Erythroblast (primary cell): ENCODE results near the gene MDC1.

Experiments used
- DNase-seq, 2 experiments: peaks; one replicate each; lab custom pipeline; 2025; lab: John Stamatoyannopoulos, UW
- GATA1 ChIP-seq: IDR thresholded peaks from 2 replicates; pipeline ENCODE4 v1.6.1; 2011; ENCODE audit warnings: low read depth, mild to moderate bottlenecking, control low read depth, low read length, moderate library complexity
- POLR2A ChIP-seq: IDR thresholded peaks from 2 replicates; pipeline ENCODE4 v1.6.1; 2011; ENCODE audit warnings: mild to moderate bottlenecking, low read length

Gene MDC1

GRCh38 chr6:30686908-30687658, 30.0 kb downstream of the MDC1 start:
- TF ChIP-seq GATA1 (no peak), POLR2A (peak; percentile 33)
- DNase-seq = peak; percentile 51 to 81

- no peak for TF ChIP-seq GATA1
- TF ChIP-seq POLR2A = no peak
- DNase-seq = peak in 1 of 2 experiments; percentile 59
These were observed 30.8 kb downstream of the MDC1 start, which contains the start of gene PPP1R18 for GRCh38 chr6:30686009-30686907. PPP1R18 (minus strand) TSS chr6:30686645; CDS start chr6:30686018, 627 bp downstream.

- no peak for DNase-seq
- TF ChIP-seq POLR2A (no peak), GATA1 (no peak)
These were observed 31.7 kb downstream of the MDC1 start for GRCh38 chr6:30685157-30686008.

- TF ChIP-seq GATA1 (no peak), POLR2A (no peak)
- DNase-seq = no peak
These were observed 32.5 kb downstream of the MDC1 start for GRCh38 chr6:30684386-30685156.

- no peak for DNase-seq
- no peak for TF ChIP-seq POLR2A
- no peak for TF ChIP-seq GATA1
These were observed 33.1 kb downstream of the MDC1 start for GRCh38 chr6:30683980-30684338.

GRCh38 chr6:30683183-30683979, 33.7 kb downstream of the MDC1 start:
- DNase-seq = no peak
- no peak for TF ChIP-seq GATA1

- peak in 1 of 2 experiments; percentile 30 for DNase-seq
- TF ChIP-seq GATA1 (no peak), POLR2A (peak; percentile 26)
These were observed 34.7 kb downstream of the MDC1 start for GRCh38 chr6:30682143-30683117.

GRCh38 chr6:30681766-30682142, 35.3 kb downstream of the MDC1 start:
- TF ChIP-seq GATA1 (no peak), POLR2A (no peak)
- no peak for DNase-seq

- TF ChIP-seq GATA1 (no peak), POLR2A (no peak)
- no peak for DNase-seq
These were observed 37.1 kb downstream of the MDC1 start for GRCh38 chr6:30679765-30680535.

GRCh38 chr6:30678964-30679726, 37.9 kb downstream of the MDC1 start:
- no peak for TF ChIP-seq GATA1
- no peak for TF ChIP-seq POLR2A
- peak; percentile 84 to 92 for DNase-seq
